HG02759 (cell line): Measurements from ENCODE around the gene ARVCF.

Source experiments
- ATAC-seq: cut with Tn5 transposase; IDR thresholded peaks from one replicate; pipeline ENCODE4 v1.9.1; 2021; ENCODE audit warnings: mild to moderate bottlenecking, moderate library complexity; ENCODE audit not compliant: unreplicated experiment

Gene ARVCF

DNA sequence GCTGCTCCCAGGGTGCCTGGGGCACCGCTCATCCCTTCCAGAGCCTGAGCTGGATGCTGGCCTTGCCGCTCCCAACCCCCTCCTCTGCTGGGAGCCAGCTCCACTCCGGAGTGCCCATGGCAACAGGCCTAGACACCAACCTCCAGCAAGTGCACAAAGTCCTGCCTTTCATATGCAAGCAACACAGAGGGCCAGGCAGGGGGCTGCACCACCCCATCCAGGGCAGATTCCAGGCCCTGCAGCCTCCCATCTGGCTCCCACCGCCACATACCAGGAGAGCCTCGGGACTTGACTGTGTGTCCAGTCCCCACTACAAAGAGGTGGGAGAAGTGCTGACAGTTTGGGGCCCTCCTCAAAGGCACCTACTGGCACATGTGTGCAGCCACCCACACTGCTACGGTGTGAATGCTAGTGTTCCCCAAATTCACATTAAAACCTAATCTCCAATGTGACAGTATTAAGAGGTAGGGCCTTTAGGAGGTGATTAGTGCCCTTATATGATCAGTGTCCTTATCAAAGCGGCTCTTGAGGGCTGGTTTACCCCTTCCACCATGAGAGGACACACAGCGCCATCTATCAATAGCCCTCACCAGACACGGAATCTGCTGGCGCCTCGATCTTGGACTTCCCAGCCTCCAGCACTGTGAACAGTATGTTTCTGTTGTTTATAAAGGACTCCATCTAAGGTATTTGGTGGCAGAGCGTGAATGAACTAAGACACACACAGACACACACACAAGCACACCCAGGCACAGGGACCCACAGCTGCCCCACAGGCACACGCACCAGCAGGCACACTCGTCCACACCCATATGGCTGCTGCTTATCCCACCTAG is 16.2 kb downstream of the ARVCF start:
- no peak for ATAC-seq

DNA sequence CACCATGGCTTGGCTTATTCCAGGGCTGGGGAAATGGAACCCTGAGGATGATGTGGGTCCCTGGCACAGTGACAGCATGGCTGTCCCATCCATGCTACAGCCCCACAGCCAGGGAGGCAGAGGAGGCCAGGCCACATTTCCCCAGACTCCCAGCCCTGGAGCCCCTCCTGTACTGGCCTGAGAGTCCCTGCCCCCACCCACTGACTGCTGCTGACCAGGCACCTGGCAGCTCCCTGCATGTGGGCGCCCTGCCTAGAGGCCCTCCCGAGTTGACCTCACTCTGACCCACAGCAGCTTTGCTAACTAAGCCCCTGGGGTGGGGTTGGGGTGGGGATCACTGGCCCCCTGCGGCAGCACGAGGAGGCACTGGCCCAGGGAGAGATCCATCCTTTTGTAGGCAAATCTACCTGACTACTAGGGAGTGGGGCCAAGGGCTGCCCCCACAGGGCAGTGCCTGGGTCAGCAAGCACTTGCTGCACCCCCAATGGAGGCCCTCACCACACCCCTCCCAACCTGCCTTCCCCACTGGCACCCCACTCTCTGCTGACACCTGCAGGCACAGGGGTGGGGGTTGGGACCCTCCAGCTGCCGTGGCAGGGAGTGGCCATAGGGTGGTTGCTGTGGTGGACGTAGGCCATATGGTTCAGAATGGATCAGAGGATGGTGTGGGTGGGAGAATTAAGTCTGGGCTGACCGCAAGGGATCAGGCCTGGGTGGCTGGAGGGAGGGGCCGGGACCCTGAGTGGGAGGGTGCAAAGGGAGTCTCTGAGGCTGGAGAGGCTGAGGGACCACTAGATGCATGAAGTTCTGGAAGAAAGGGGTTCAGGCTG is 17.4 kb downstream of the ARVCF start:
- no peak for ATAC-seq

DNA sequence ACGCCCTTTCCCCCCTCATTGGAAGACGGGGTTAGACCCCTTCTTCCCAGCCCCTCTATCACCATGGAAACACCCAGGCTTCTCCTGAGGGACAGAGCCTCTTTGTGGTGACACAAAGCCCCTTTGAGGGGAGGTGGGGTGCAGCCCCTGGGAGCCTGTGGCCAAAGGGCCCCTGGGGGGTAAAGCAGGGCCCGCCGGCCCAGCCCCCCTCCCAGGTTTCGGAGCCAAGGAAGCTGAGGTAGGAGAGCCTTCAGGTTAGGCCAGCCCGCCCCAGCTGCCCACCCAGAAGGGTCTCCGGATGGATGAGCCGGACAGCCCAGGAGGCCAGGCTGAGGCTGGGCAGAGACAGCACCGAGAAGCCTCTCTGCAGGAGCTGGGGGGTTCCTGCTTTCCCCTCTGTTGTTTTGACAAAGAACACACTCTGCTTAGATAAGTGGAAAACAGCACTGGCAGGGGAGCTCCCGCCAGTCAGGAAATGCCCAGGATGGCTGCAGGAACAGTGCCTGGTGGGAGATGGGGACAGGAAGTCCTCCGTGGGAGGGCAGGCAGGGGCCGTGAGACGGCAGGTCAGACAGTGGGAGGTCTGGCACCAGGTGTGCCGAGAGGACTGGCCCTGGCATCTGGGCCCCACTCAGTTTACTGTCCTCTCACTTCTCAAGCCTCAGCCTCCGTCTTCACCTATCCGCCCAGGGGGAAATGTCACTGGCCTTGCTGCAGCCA is 18.2 kb downstream of the ARVCF start:
- ATAC-seq = no peak

DNA sequence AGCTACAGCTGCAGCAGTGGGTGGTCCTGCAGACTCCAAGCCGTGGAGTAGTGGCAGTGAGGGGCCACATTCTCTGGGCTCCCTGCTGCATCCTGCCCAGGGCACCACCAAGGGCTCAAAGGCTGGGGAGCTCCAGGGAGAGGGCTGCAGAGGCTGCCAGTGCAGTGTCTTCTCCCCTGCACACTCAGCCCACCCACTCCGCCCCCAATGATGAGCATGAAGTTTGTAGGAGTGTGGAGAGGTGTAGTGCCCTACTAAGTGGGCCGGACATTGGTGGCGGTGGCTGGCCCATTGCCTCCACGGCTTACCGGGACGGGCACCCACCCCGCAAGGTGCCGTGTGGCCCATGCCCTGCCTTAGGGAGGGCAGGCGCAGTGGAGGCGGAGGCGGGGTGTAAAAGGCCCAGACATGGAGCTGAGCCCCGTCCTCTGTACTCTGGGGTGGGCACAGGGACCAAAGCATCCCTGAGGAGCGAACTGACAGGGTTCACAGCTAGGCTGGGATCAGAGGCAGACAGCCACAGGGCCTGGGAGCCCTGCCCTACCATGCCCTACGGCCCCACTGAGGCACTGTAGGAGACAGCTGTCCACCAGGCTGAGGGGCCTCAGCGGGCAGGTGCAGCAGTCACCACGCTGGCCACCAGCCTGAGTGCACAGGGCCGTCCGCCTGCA is 18.9 kb downstream of the ARVCF start:
- no peak for ATAC-seq

DNA sequence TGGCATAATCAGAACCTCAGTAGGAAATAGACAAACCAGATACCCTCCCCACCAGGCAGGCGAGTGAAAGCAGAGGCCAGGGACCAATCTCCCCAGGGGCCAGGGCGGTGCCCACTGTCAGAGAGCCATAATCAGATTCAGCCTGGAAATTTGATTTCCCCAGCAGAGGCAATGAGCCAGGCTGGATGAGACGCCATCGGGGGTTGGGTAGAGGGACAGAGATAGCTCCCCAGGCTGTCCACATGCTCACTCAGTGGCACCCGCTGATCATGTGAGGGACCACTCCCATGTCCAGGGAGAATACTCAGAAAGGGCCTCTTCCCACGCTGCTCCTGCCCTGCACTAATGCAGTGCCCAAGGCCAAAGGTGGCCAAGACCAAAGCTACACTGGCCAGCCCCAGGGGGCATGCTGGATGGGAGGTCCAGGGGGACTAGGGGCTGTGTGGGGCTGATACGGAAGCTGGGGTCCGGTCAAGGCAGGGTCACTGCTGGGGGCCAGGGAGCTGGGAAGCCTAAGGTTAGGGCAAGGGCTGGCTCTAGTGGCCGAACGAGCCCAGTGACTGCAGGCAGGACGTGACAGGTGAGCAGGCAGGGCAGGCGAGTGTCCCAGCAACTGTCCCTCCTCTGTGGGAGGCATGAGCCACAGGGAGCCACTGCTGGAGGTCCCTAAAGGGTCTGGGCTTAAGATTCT is 19.8 kb downstream of the ARVCF start:
- no peak for ATAC-seq

DNA sequence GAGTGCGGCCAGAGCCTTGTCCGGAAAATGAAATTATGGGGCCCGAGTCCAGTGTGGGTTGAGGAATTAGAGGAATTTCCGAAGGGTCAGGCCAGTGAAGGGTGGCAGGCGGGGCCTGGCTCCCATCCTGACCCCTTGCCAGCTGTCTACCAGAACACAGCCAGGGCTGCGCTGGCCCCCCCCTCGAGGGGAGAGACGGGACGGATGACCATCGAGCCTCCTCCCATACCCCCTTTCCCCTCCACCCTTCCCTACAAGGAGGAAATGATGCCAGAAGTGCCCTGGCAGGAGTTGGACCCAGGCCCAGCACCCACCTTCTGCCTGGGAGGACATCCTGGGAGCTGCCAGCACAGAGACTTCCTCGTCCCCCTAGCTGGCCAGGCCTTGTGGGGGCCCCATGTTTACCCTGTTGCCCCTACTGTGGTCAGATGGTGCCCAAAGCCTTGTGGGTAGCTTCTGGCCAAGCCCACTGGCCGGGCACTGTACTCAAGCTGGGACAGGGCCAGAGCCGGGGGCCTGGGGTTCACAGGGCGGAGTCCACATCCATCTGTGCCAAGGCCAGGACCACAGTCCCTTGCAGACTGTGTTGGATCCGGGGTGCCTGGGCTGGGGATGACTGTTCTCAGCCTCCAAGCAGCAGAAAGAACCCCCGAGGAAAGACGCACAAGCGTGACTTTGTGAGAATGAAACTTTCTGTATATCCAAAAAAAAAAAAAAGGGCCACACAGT is 20.8 kb downstream of the ARVCF start:
- ATAC-seq = no peak

DNA sequence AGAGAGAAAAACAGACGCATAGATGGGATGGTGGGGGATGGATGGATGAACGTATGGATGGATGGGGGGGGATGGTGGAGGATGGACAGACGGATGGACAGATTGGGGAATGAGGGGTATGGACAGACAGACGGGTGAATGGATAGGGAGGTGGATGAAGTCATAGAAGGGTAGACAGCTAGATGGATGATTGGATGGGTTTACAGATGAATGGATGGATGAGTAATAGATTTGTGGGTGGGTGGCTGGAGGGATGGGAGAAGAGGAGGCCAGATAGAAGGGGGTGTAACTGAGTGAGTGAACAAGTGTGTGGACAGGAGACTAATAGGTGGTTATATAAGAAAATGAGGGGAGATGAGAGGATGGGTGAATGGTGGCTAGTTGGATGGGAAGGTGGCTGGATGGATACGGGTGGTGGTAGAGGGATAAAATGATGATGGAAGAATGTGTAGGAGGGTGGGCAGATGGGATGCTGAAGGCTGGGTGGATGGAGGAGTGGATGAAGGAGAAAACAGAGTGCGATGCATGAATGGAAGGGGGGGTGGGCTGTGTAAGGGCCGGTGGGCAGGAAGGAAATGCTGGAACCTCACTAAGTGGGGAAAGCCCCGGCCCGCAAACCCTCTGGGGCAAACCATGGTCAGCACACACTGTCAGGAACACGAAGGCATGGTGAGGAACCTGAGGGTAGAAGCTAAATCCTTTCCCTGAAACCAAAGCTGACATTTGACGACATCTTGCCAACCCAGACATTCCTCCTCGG is 21.6 kb downstream of the ARVCF start:
- ATAC-seq = no peak

DNA sequence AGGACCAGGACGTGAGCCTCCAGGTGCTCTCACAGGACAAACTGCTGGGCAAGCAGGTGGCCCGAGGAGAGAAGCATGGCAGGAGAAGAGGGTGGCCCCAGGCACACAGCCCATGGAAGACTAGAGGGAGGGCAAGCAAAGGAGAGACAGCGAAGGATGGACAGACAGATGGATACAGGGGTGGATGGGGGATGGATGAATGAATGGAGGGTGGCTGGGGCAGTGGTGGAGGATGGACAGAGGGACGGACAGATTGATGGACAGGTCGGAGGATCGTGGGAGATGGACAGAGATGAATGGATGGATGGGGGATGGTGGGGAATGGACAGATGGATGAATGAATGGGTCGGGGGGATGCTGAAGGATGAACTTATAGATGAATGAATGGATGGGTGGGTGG is 22.7 kb downstream of the ARVCF start:
- no peak for ATAC-seq

DNA sequence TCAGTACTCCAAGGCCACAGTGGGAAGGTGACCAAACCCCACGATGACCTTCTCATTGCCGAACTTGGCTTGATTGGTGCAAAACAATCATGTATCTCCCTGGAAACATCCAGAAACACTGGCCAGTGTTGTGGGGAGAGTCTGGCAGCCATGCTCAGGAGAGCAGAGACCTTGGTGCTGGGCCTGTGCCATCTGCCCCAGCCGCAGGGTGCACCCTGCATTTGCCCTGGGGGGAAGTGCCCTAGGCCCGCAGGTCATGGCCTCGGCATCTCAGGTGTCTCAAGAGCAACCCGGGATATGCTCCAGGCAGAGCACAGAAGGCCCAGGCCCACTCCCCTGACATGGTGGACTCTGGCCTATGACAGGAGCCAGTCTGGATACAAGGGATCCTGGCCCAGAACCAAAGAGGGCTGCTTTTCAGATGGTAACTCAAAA is 23.7 kb downstream of the ARVCF start:
- ATAC-seq = no peak

DNA sequence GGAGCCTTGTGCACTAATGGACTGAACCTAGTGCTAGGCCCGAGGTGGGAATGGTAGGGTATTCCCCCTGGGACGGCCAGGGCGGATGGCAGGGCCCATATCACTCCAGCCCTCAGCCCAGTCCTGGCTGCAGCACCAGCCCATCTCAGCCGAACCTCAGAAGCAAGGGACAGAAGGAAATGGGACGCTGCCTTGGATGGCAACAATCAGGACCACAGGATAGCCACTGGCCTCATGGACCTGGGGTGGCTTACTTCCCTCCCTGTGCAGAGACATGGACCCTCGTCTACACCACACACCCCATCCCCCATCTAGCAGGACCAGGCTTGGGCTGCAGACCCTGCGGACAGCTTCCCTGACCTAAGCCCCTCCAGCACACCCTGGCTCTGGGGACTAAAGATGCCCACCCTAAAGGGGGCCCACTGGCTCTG is 24.1 kb downstream of the ARVCF start:
- no peak for ATAC-seq

DNA sequence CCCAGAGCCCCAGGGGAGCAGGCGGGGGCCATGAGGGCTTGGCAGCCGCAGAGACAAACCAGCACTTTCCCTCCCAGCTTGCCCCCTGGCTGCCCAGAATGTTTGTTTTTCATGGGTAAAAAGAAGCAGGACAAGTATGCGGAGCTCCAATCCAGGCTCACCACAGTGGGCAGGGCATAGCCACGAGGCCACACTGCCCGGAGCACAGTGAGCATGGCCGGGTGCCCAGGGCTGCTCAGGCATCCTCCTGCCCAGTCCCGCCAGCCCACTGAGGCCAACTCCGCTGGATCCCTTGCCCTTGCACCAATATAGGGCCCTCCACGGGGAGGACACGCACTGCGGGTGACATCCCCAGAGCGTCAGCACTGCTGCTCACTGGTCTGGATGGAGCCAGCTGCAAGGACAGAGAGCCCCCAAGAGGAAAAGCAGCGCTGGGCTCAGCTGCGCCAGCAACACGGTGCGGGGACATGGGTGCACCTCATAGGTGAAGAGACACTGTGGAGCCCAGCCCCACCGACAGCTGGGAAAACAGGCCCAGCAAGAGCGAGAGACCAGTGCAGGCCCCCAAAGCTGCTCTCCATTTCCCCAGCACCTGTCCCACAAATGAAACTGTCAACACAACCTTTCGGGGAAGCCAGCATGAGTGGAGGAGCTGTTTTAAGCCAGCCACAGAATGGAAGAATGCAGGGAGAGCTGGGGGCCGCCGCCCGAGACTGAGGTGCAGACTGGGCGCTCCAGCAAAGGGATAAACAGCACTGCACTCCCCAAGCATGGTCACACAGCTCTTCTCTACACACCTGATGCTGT is 24.8 kb downstream of the ARVCF start:
- ATAC-seq = no peak

DNA sequence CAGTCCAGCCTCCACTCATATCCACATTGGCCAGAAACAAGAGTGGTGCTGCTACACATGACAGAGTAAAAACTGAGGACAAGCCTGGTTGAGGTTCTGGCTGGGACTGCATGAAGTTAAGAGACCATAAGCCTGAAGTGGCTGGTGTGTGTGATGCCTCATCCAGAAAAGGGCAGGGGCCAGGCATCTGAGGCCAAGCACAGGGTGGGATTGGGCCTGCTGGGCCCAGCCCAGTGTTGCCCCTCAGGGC is 25.3 kb downstream of the ARVCF start:
- no peak for ATAC-seq

DNA sequence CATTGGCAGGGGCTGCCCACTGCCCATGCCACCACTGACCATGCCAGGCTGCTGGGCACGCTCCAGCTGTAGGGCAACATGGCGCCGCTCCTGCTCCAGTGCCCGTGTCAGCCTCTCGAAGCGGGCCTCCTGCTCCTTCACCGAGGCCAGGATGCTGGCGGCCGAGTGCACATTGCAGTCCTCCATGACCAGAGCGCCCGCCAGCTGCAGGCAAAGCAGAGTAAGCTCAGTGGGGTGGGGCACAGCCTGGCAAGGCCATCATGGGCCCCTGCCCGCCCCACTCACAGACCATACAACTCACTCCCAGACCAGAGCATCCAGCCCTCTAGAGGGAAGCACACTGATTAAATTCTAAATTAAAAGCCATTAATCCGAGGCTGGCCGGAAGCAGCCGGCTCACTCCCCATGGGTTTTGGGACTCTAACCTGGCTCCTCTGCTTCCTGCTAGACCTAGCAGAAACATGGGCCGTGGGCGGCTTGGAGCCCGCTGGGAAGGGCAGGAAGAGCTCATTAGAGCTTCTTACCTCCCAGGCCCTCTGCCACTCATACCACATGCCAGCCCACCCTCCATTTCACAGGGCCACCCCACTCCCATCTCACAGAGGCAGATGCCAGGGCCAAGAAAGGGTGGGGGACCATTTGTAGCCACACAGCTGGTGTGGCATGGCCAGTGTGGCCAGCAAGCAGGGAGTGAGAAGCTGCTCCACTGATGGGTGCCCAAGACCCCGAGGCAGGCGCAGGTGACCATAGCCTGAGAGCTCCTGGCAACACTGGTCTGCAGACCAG is 25.8 kb downstream of the ARVCF start:
- ATAC-seq = no peak

DNA sequence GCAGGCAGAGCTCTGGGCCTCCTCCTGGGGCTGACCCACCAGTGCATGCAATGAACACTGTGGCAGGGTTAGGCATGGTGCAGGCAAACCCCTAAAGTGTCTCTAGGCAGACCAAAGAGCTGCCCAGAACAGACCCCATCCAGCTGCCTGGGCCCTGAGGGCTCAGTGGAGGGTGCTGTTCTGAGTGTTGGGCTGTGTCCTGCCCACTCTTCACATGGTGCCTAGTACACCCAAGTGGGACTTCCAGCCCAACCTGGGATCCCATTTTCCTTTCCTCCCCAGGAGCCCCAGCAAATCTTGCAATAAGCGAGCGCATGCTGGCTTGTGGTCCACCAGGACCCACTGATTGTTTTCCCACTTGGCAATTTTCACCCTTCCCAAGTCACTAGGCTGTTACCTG is 26.4 kb downstream of the ARVCF start:
- ATAC-seq = no peak

DNA sequence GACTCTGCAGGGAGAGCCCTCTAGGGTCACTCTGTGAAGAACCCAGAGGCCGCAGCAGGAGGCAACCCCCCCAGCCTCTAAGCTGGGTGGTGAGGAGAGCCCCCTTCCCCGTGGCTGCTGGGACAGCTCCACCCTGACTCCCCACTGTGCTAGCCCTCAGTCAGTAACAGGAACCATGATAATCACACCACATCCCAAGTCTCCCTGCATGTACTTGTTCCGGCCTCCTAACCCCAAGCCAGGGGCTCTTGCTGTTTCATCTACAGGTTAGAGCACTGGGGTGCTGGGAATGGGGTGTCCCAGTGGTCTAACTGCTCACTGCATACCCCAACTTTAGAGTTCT is 26.9 kb downstream of the ARVCF start:
- no peak for ATAC-seq

DNA sequence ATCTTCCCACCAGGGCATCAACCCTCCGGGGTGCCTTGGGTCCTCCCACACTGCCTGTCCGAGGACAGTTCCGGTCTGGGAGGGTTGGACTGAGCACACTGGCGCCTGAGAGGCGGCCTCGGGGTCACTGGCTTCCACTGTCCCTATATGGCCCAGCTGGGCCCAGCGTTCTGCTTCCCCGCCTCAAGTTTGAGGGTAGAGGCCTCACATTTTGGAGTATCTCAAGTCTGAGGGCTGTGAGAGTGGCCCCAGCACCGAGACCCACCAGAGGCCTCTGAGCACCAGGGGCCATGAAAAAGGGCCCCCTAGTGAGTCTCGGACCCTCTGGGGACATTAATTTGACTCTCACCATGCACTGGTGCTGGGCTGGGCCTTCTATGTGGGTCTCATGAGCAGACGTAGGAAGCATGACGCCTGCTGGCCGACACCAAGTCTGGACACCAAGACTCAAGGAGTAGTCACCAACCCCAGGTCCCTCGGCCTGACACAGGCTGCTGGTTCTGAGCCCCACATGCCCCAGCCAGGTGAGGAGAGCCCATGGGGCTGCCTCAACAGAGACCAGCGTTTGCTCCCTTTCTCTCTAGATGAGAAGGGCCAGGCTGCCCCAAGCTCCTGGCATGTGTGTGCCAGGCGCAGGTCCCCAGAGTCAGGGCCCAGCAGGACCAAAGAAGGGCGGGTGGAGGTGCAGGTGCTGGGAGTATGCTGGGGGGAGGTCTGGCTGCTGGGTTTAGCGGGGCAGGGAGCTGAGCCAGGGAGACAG is 27.5 kb downstream of the ARVCF start:
- ATAC-seq = no peak

DNA sequence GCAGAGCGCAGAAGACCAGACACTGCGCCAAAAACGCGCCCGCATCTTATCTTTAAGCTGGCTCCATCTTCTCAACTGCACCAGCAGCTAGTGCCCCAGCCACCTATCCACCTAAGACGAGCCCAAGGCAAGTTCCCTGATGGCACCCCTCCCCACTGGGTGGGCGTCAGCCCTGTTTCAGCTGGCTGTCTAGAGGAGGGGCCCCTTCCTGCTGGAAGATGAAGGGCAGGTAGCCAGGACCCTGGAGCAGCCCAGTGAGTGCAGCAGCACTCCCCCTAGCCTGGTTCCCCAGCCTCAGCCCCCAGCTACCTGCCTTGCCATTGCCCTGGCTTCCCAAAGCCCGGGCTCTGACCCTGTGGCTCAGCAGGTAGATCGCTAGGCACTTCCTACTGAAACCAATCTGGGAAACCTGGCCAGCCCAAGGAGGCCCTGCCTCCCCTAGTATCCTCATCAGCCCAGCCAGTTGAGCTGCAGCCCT is 28.3 kb downstream of the ARVCF start:
- ATAC-seq = no peak
